ENCODE data around the gene SPG7. TPM values are rescaled to one million over a fixed set of nuclear protein-coding genes. Genes with fewer than 3 reads are reported as not detected.
A peak's percentile ranks its signal among the peaks of the same experiment; 100 is the strongest.

The SPG7 gene
- total RNA-seq, 1 donor from 2014 or later, result 184 TPM

- Mint-ChIP-seq H3K4me1 (ENCODE audit: low read depth) (peaks cover 33% of the 10 kb centered on the region), H3K27me3 (peaks cover 3% of the 10 kb centered on the region), H3K36me3 (ENCODE audit: insufficient read depth) (peaks cover 30% of the 10 kb centered on the region), H3K4me3 (ENCODE audit: low read depth) (peak overlapping the region; percentile 90), H3K27ac (peak overlapping the region; percentile 90), H3K9me3 (ENCODE audit: low read depth) (no peaks in the 10 kb centered on the region)
- no peak for DNase-seq (ENCODE audit: low spot score, unreplicated experiment)
- TF ChIP-seq CTCF (IDR thresholded peaks at IDR 0.05; ENCODE audit: unreplicated experiment), result no peak
These were observed 53.8 kb downstream of the SPG7 start for GRCh38 chr16:89561884-89562599.

- peaks cover 26% of the 10 kb centered on the region for H3K36me3 Mint-ChIP-seq (ENCODE audit: insufficient read depth)
- H3K9me3 Mint-ChIP-seq (ENCODE audit: low read depth), result no peaks in the 10 kb centered on the region
- DNase-seq (ENCODE audit: low spot score, unreplicated experiment), result no peak
- H3K27ac Mint-ChIP-seq, result peak overlapping the region; percentile 16
- TF ChIP-seq CTCF (IDR thresholded peaks at IDR 0.05; ENCODE audit: unreplicated experiment), result no peak
- peaks cover 6% of the 10 kb centered on the region for H3K27me3 Mint-ChIP-seq
- H3K4me1 Mint-ChIP-seq (ENCODE audit: low read depth), result peaks cover 31% of the 10 kb centered on the region
- H3K4me3 Mint-ChIP-seq (ENCODE audit: low read depth), result peak overlapping the region; percentile 45
These were observed 54.7 kb downstream of the SPG7 start for GRCh38 chr16:89562939-89563338.

GRCh38 chr16:89563639-89564392 is 55.6 kb downstream of the SPG7 start:
- H3K36me3 Mint-ChIP-seq (ENCODE audit: insufficient read depth), result peaks cover 26% of the 10 kb centered on the region
- no peak for DNase-seq (ENCODE audit: low spot score, unreplicated experiment)
- peaks cover 9% of the 10 kb centered on the region for H3K27me3 Mint-ChIP-seq
- no peaks in the 10 kb centered on the region for H3K9me3 Mint-ChIP-seq (ENCODE audit: low read depth)
- no peak for TF ChIP-seq CTCF (IDR thresholded peaks at IDR 0.05; ENCODE audit: unreplicated experiment)
- peaks cover 32% of the 10 kb centered on the region for H3K4me1 Mint-ChIP-seq (ENCODE audit: low read depth)
- no peak overlapping the region for H3K27ac Mint-ChIP-seq
- H3K4me3 Mint-ChIP-seq (ENCODE audit: low read depth), result no peak overlapping the region

GRCh38 chr16:89564476-89565255 is 56.5 kb downstream of the SPG7 start:
- no peak for DNase-seq (ENCODE audit: low spot score, unreplicated experiment)

More at GRCh38 chr16:89564476-89565255, 56.5 kb downstream of the SPG7 start:
- Mint-ChIP-seq H3K36me3 (ENCODE audit: insufficient read depth) (peaks cover 26% of the 10 kb centered on the region), H3K9me3 (ENCODE audit: low read depth) (no peaks in the 10 kb centered on the region), H3K27me3 (peaks cover 12% of the 10 kb centered on the region), H3K4me3 (ENCODE audit: low read depth) (no peak overlapping the region), H3K27ac (peak overlapping the region; percentile 64), H3K4me1 (ENCODE audit: low read depth) (peaks cover 31% of the 10 kb centered on the region)
- TF ChIP-seq CTCF (IDR thresholded peaks at IDR 0.05; ENCODE audit: unreplicated experiment), result no peak
